GM12874 (cell line): ENCODE measurements around the gene MB21D2.

Experiments used
- TF ChIP-seq, protein P1 (sequence below): IDR thresholded peaks from 2 replicates; pipeline ENCODE4 v1.5.1; 2011; ENCODE audit warnings: low read depth, mild to moderate bottlenecking, control low read depth, low read length, moderate library complexity; ENCODE audit not compliant: insufficient read depth

MB21D2 gene

DNA sequence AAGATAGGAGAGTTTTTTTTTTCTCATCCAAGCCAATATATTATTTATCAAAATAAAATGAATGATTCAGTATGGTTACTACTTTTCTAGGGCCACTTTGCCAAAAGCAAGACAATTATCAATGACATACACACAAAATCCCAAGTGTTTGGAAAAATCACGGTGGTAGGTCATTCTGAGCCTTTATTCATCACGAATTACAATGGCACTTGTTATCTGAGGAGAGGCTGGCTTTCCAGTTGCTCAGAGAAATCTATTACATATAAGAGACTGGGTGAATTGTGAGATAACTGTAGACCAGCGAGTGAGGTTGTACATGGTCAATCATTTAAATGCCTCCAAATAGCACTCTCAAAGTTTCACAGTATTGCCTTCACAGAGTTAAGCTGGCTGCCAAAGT is 169.9 kb downstream of the MB21D2 start:
- TF ChIP-seq, protein P1, sequence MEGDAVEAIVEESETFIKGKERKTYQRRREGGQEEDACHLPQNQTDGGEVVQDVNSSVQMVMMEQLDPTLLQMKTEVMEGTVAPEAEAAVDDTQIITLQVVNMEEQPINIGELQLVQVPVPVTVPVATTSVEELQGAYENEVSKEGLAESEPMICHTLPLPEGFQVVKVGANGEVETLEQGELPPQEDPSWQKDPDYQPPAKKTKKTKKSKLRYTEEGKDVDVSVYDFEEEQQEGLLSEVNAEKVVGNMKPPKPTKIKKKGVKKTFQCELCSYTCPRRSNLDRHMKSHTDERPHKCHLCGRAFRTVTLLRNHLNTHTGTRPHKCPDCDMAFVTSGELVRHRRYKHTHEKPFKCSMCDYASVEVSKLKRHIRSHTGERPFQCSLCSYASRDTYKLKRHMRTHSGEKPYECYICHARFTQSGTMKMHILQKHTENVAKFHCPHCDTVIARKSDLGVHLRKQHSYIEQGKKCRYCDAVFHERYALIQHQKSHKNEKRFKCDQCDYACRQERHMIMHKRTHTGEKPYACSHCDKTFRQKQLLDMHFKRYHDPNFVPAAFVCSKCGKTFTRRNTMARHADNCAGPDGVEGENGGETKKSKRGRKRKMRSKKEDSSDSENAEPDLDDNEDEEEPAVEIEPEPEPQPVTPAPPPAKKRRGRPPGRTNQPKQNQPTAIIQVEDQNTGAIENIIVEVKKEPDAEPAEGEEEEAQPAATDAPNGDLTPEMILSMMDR: no peak

DNA sequence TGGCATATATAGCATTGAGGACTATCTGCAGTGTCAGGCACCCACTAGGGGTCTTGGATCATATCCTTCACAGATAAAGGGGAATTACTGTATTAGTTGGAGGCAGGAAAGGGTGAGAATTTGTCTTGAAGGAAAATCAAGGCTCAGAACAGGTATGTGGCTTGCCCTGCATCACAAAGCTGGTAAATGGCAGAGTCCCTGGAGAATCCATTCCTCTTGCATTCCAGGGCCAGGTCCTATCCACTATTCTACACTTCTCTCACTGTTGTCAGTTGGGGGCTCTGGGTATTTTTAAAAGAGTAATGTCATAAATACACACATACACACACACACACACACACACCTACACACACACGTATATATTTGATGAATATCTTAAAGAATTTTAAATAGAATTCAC is 170.5 kb downstream of the MB21D2 start:
- TF ChIP-seq, protein P1: no peak
